ENCODE measurements around the gene ACKR2.

GRCh38 chr3:42884324-42884723 is 75.1 kb downstream of the ACKR2 start:
- no peak for TF ChIP-seq CTCF (IDR thresholded peaks at IDR 0.05)
- TF ChIP-seq POLR2AphosphoS5 (IDR thresholded peaks at IDR 0.05; ENCODE audit: insufficient read depth in 1 of 2, low read depth in 1 of 2): no peak
- TF ChIP-seq POLR2A (IDR thresholded peaks at IDR 0.05): no peak
